ENCODE measurements around the gene SH3GL2.

Gene SH3GL2

GRCh38 chr9:17653947-17654465 lies 75.1 kb downstream of the SH3GL2 start:
- no peak for DNase-seq

- no peak for DNase-seq
Observed at GRCh38 chr9:17656889-17657288, 78.0 kb downstream of the SH3GL2 start.

GRCh38 chr9:17658237-17658636 lies 79.4 kb downstream of the SH3GL2 start:
- DNase-seq: no peak

DNA sequence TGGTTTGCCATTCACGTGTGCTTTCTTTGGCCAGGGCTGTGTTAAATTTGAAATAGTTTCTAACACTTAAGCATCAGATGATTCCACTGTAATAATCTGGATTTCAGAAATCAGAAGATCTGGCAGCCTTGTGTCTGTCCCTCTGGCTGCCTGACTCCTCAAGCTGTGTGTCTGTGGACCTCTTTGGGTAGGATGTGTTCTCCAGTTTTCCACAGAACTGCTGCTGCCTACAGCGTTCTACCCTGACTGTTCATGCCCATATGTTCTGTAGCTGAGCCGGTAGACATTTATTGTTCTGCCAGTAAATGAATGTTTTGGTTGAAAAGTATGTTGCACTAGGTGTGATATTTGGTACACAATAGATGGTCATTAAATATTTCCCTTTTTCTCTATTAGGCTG lies 81.3 kb downstream of the SH3GL2 start:
- no peak for DNase-seq

GRCh38 chr9:17665450-17665849 lies 86.6 kb downstream of the SH3GL2 start:
- DNase-seq: no peak

DNA sequence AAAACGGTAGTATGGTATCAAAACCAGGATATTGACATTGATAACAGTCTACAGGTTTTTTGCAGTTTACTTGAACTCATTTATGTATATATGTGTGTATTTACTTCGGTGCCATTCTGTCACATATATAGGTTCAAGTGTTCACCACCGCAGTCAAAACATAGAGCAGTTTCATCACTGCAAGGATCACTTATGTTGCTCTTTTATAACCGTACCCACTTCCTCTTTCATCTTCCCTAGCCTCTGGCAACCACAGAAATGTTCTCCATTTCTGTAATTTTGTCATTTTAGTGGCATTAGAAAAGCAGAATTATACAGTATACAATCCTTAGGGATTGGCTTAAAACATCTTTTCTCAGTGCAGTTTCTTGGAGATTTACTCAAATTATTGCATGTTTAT lies 90.3 kb downstream of the SH3GL2 start:
- no peak for DNase-seq

DNA sequence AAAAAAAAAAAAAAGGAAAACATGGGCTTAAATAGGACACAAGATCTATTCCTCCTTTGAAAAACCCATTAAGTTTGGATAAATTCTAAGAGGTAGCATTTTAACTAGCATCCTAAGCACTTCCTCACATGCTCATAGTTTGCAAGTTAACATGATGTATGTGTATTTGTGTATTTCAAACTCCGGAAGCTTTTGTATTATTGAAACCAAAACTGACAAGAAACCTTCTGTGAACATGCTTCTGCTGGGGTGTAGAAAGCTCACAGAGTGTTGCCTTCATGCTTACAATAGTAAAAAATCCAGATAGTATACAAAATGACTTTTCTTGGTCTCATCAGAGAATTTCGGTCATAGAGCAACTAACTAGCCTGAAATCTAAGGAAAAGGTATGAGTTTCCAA lies 103.8 kb downstream of the SH3GL2 start:
- no peak for DNase-seq

GRCh38 chr9:17688834-17689233 lies 110.0 kb downstream of the SH3GL2 start:
- peak in 4 of 56 donors; percentile 0 to 19 (median 8) for DNase-seq

DNA sequence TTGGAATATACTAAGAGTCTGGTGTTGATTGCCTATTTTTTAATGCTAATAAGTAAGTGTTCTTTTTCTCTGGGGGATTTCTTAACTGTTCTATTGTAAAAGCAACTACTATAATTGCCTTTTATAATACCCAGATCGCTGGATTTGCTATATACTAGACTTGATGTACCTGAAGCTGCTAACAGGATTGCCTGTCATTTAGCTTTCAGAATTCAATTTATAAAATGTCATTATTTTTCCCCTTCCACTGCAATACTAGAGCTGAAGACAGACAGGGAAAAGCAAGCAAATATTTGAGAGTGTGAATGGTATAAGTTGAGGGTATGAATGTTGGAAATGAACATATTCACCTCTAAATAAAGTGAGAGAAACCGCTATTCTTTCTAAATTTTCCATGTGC lies 115.5 kb downstream of the SH3GL2 start:
- no peak for DNase-seq

DNA sequence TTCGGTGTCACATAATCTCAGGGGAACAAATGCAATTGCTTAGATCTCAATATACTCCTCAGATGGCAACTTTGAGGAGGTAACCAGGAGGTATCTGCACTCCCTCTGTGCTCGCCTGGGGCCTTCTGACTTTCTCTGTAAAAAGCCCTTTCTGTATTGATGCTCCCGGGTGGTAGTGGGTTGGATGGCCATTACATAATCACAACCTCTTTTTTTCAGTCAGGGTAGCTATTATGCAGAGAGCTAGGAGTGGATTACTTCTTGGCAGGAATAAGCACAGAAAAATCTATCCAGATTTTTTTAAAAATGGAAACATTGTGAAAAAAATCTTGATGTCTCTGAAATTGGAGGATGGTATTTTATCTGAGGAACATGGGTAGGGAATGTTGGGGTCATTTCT lies 116.6 kb downstream of the SH3GL2 start:
- DNase-seq: peak in 2 of 56 donors; percentile 3 to 11

DNA sequence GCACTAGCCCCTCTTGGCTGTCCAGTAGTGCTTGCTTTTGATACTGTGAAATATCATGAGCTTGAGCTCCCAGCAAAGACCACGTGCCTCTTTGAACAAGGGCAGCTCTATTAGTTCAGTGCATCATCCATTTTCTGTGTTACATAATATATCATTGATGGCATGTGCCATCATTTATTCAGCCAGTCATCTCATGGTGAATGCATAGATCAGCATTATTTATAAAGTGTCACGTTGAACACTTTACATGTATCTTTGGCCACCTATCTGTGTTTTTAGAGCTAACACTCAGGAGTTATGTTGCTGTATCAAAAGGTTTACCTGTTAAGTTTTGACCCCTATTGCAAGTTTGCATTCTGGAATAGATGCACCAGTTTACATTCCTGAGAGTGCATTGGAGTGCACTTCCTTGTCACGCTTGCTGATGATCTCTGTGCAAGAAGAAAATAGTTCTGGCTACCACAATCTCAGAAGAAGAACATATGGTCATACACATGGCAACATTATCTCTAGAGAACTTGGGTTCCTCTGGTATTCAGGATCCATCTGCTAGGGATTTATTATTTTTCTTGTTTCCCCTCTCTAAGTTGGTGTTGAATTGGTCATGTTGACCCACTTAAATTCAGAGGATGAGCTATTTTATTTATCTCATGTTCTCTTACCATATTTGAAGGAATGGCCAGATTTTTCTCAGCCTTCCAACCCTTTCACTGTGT lies 120.9 kb downstream of the SH3GL2 start:
- no peak for DNase-seq

GRCh38 chr9:17706347-17706746 lies 127.5 kb downstream of the SH3GL2 start:
- DNase-seq: no peak

DNA sequence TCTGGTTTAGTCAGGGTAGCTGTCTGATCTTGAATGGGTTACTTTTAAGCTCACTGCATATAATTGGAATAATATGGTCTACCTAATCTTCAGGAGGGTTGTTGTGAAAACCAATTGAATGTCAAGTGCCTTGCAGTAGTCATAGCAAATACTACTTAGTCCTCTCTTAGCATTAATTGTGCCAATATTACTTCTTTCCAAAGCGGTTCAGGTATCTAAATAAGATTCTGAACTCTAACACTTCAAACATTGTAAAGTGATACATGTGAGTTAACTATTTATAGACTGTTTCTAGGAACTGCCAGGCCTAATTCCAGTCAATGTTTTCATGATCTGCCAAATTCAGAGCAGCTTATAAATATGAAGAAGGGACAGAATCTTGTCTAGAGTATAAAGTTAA lies 140.2 kb downstream of the SH3GL2 start:
- no peak for DNase-seq

GRCh38 chr9:17721954-17722353 lies 143.1 kb downstream of the SH3GL2 start:
- DNase-seq: no peak

- no peak for DNase-seq
Observed at GRCh38 chr9:17723656-17724055, 144.8 kb downstream of the SH3GL2 start.

DNA sequence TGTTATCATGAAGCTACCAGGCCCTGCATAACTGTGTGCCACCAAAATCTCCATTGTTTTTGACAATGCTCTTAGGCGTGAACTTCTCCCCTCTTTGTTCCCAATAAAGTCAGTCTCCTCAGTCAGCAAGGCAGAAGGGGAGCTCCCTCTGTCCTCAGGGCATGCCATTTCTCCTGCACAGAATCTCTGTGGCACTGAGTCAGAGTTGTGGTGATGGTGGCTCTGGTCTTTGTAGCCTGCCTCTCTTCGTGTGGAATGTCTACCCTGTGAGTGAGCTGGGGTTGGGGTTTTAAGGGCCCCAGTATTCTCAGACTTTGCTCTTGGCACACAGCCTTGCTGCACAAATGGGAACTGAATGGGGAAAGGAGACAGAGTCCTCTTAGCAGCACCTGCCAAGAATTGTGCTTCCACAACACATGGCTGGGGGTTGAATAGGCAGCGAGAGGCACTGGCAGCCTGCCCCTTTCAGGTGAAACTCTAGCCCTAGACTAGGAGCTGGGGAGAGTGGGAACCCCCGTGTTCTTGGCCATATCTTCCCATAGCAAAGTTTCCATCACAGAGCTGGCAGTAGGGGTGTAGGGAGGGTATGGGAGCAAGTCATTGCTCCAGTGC lies 146.6 kb downstream of the SH3GL2 start:
- DNase-seq: no peak

DNA sequence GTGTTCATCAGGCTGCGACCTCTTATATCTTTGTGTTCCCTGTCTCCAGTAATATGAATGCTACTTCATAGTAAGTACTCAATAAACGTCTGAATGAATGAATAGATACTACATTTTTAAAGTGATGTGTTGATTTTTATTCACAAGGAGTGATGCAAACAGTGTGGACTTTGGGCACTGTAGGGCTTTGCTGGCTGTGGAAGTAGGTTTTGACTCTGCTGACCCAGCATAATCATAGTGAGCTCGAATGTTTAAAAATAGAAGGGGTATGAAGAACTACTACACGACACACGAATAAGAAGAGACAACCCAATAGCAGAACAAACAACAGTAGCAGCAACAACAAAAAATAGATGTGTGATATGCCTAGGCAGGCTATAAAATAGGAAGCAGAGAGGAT lies 147.4 kb downstream of the SH3GL2 start:
- DNase-seq: no peak

GRCh38 chr9:17730899-17731298 lies 152.0 kb downstream of the SH3GL2 start:
- DNase-seq: no peak

DNA sequence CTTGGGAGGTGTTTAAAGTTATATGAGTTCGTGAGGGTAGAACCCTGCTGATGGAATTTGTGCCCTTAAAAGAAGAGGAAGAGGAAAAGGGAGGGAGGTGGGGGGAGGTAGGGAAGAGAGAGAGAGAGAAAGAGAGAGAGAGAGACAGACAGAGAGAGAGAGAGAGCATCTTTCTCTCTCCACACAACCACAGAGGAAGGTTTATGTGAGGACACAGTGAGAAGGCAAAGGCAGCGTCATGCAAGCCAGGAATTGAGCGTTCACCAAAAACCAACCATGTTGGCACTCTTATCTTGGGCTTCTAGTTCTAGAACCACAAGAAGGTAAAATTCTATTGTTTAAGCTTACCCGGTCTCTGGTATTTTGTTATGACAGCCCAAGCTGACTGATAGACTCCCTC lies 152.4 kb downstream of the SH3GL2 start:
- no peak for DNase-seq

GRCh38 chr9:17734674-17735073 lies 155.8 kb downstream of the SH3GL2 start:
- DNase-seq: no peak

GRCh38 chr9:17735859-17736258 lies 157.0 kb downstream of the SH3GL2 start:
- DNase-seq: no peak

DNA sequence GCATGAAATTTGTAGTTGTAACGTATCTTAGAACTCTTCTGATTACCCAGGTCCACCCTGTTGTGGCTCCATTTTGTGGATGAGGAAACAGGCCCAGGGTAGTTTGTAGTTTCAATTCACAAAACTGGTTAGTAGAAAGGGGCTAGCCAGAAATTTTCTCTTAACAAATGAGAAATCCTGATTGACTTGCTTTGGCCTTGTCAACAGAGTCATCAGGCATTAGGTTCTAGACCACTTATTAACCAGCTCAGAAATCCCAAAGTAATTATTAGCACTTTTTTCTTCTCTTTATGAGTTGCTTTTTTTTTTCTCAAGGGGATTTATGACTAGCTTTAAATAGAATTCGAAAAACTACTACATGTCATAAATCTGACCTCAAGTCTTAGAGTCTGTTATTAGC lies 160.2 kb downstream of the SH3GL2 start:
- DNase-seq: no peak

DNA sequence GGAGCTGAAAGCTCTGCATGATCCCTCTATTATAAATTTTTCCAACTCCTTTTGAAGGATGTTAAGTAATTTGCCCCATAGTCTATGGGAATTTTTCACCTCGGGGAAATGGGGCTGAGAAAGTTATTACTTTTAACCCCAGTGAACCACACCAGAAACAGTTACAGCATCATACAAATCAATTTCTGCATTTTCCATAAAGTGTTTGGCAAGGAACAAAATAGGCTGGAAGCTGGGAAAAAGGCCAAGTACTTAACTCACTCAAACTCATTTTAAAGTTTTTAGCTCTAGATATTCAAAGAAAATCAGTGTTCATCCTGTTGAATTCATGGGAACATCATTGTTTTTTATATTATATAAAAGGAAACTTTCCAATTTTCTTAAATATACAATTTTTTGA lies 160.9 kb downstream of the SH3GL2 start:
- DNase-seq: no peak
